MM.1S (cell line): ENCODE results near the gene RAC3.

Source experiments
- DNase-seq: peaks from one replicate; pipeline ENCODE4 v3.0.0-alpha.2; 2015
- H2AFZ ChIP-seq: fragments of 300-600 bp; sonication (generic); 2 replicates; pipeline ENCODE4 v1.6.0; 2016; ENCODE audit warnings: antibody characterized with exemption, low read length
- H3F3A ChIP-seq: fragments of 300-600 bp; sonication (generic); 2 replicates; pipeline ENCODE4 v1.6.1; 2016; ENCODE audit warnings: mild to moderate bottlenecking, antibody characterized with exemption, low read length, moderate library complexity, mixed read lengths; ENCODE audit not compliant: insufficient read depth
- H3K27ac ChIP-seq: fragments of 300-600 bp; sonication (generic); 2 replicates; pipeline ENCODE4 v1.5.1; 2016; ENCODE audit warnings: mild to moderate bottlenecking, low read length
- H3K27me3 ChIP-seq: fragments of 300-600 bp; sonication (generic); replicated peaks from 2 replicates; pipeline ENCODE4 v1.6.0; 2016; ENCODE audit warnings: low read length; ENCODE audit not compliant: insufficient read depth
- H3K36me3 ChIP-seq: fragments of 300-600 bp; sonication (generic); replicated peaks from 2 replicates; pipeline ENCODE4 v1.6.1; 2016; ENCODE audit warnings: mild to moderate bottlenecking, low read length, mixed read lengths; ENCODE audit not compliant: insufficient read depth
- H3K4me1 ChIP-seq: fragments of 300-600 bp; sonication (generic); 2 replicates; pipeline ENCODE4 v1.6.1; 2016; ENCODE audit warnings: low read length, mixed read lengths
- H3K4me2 ChIP-seq: fragments of 300-600 bp; sonication (generic); 2 replicates; pipeline ENCODE4 v1.6.0; 2016; ENCODE audit warnings: low read depth, low read length
- H3K4me3 ChIP-seq: fragments of 300-600 bp; sonication (generic); 2 replicates; pipeline ENCODE4 v1.5.1; 2016; ENCODE audit warnings: low read length, mixed read lengths
- H3K79me2 ChIP-seq: fragments of 300-600 bp; sonication (generic); 2 replicates; pipeline ENCODE4 v1.6.1; 2016; ENCODE audit warnings: mixed run types, low read length, mixed read lengths
- H3K9ac ChIP-seq: fragments of 300-600 bp; sonication (generic); 2 replicates; pipeline ENCODE4 v1.6.1; 2016; ENCODE audit warnings: low read length, mixed read lengths
- H3K9me2 ChIP-seq: fragments of 300-600 bp; sonication (generic); replicated peaks from 2 replicates; pipeline ENCODE4 v1.6.1; 2016; ENCODE audit warnings: mild to moderate bottlenecking, low read length, mixed read lengths; ENCODE audit not compliant: insufficient read depth
- H3K9me3 ChIP-seq: fragments of 300-600 bp; sonication (generic); replicated peaks from 2 replicates; pipeline ENCODE4 v1.6.1; 2016; ENCODE audit warnings: mild to moderate bottlenecking, low read length, mixed read lengths; ENCODE audit not compliant: insufficient read depth
- H4K20me1 ChIP-seq: fragments of 300-600 bp; sonication (generic); 2 replicates; pipeline ENCODE4 v1.6.1; 2016; ENCODE audit warnings: mild to moderate bottlenecking, low read length, moderate library complexity, mixed read lengths; ENCODE audit not compliant: insufficient read depth
- EZH2 ChIP-seq: fragments of 300-600 bp; sonication (generic); optimal IDR thresholded peaks from 2 replicates; pipeline ENCODE3; 2017; ENCODE audit warnings: low read depth, mild to moderate bottlenecking, antibody characterized with exemption, low read length, mixed read lengths
- EZH2phosphoT487 ChIP-seq: fragments of 300-600 bp; sonication (generic); IDR thresholded peaks from 2 replicates; pipeline ENCODE4 v1.6.1; 2018; ENCODE audit warnings: antibody characterized with exemption, low read length
- TF ChIP-seq, protein P1 (sequence below): fragments of 300-600 bp; sonication (generic); IDR thresholded peaks from 2 replicates; pipeline ENCODE4 v1.5.1; 2016; ENCODE audit warnings: antibody characterized with exemption, low read length, mixed read lengths

RAC3 gene

GRCh38 chr17:82031303-82031884 lies at the start of gene RAC3:
Gene RAC3 (plus strand): TSS chr17:82031678. CDS start chr17:82031762, 84 bp downstream.
- Histone ChIP-seq H2AFZ (peak within 1 kb of the TSS; percentile 53), H3K4me3 (peak within 1 kb of the TSS; percentile 71), H3K79me2 (peaks cover 5% of the 10 kb centered on the region), H4K20me1 (no peaks in the 10 kb centered on the region), H3K9ac (peak within 1 kb of the TSS; percentile 23; the same call in 1 of the 2 replicates), H3K9me2 (no peaks in the 10 kb centered on the region), H3K9me3 (no peaks in the 10 kb centered on the region), H3K27me3 (no peaks in the 10 kb centered on the region), H3K36me3 (no peaks in the 10 kb centered on the region), H3K4me1 (peaks cover 10% of the 10 kb centered on the region; the same call in 1 of the 2 replicates), H3F3A (peaks cover 12% of the 10 kb centered on the region; the same call in 1 of the 2 replicates), H3K4me2 (peak within 1 kb of the TSS; percentile 98), H3K27ac (peak within 1 kb of the TSS; percentile 25; the same call in 1 of the 2 replicates)
- DNase-seq = peak; percentile 38
- TF ChIP-seq EZH2phosphoT487 (no peak), EZH2 (no peak)
- TF ChIP-seq, protein P1, sequence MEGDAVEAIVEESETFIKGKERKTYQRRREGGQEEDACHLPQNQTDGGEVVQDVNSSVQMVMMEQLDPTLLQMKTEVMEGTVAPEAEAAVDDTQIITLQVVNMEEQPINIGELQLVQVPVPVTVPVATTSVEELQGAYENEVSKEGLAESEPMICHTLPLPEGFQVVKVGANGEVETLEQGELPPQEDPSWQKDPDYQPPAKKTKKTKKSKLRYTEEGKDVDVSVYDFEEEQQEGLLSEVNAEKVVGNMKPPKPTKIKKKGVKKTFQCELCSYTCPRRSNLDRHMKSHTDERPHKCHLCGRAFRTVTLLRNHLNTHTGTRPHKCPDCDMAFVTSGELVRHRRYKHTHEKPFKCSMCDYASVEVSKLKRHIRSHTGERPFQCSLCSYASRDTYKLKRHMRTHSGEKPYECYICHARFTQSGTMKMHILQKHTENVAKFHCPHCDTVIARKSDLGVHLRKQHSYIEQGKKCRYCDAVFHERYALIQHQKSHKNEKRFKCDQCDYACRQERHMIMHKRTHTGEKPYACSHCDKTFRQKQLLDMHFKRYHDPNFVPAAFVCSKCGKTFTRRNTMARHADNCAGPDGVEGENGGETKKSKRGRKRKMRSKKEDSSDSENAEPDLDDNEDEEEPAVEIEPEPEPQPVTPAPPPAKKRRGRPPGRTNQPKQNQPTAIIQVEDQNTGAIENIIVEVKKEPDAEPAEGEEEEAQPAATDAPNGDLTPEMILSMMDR = no peak

DNA sequence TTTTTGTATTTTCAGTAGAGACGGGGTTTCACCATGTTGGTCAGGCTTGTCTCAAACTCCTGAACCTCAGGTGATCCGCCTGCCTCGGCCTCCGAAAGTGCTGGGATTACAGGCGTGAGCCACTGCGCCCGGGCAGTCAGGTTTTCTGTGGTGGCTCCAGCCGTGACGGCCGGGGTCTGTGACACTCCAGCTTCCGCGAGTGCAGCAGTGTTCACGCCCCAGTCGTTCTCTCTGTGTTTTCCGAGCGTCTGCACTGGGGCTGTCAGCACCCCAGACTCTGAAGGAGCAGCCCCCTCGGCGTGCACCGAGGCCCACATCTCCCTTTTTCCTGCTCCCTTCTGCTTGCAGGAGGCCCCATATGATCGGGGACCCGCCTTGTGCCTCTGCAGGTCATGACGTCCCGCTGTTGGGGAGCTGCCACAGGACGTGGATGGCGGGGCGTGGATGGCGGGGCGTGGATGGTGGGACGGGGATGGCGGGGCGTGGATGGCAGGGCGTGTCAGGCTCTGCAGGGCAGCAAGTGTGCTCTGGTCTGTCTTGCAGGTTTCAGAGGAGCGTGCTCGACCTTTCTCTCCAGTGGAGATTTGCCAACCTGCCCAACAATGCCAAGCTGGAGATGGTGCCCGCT lies 48.4 kb upstream of the RAC3 start:
- no peak overlapping the region for H3K4me2 ChIP-seq

DNA sequence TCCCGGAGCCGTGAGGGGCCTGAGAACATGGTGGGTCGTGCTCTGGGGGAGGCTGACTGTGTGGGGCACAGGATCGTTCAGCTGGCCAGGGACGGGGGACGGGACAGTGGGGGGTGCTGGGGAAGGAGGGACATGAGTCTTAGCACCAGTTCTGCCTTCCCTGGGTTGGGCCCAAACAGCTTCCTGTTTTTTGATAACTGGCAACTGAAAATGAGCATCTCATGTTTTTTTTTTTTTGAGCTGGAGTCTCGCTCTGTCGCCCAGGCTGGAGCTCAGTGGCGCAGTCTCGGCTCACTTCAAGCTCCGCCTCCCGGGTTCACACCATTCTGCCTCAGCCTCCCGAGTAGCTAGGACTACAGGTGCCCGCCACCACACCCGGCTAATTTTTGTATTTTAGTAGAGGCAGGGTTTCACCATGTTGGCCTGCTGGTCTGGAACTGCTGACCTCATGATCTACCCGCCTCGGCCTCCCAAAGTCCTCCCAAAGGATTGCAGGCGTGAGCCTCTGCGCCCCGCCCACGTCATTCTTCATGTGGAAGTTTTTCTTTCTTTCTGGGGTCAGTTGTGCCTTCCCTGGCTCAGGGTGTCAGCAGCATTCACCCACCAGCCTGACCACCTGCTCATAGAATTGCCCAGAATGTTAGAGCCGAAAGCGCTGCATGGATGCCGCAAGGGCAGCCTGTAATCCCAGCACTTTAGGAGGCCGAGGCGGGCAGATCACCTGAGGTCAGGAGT lies 47.7 kb upstream of the RAC3 start:
- Histone ChIP-seq H4K20me1 (no peaks in the 10 kb centered on the region), H3K4me2 (no peak overlapping the region), H3K4me1 (peaks cover 8% of the 10 kb centered on the region)

More for the DNA sequence above, 48.4 kb upstream of the RAC3 start:
- Histone ChIP-seq H3K4me1 (peaks cover 8% of the 10 kb centered on the region), H3K9ac (no peak overlapping the region), H3K27ac (no peak overlapping the region), H3K9me3 (no peaks in the 10 kb centered on the region), H3K9me2 (no peaks in the 10 kb centered on the region), H3K4me3 (no peak overlapping the region), H2AFZ (no peak overlapping the region), H3K79me2 (peaks cover 9% of the 10 kb centered on the region; the same call in 1 of the 2 replicates), H3F3A (peaks cover 11% of the 10 kb centered on the region; the same call in 1 of the 2 replicates), H3K36me3 (no peaks in the 10 kb centered on the region), H4K20me1 (no peaks in the 10 kb centered on the region), H3K27me3 (no peaks in the 10 kb centered on the region)
- TF ChIP-seq, protein P1 = no peak
- TF ChIP-seq EZH2phosphoT487 = no peak
- TF ChIP-seq EZH2 = no peak
- no peak for DNase-seq

More for the DNA sequence above, 47.7 kb upstream of the RAC3 start:
- no peak for TF ChIP-seq EZH2
- TF ChIP-seq, protein P1 = no peak
- TF ChIP-seq EZH2phosphoT487 = no peak
- H3K27ac ChIP-seq = no peak overlapping the region
- H2AFZ ChIP-seq = no peak overlapping the region
- no peaks in the 10 kb centered on the region for H3K9me3 ChIP-seq
- H3K79me2 ChIP-seq = 0 out of 2 replicates have a peak, but pooled peaks cover 6% of the 10 kb centered on the region
- H3K4me3 ChIP-seq = no peak overlapping the region
- H3K36me3 ChIP-seq = no peaks in the 10 kb centered on the region
- H3K9ac ChIP-seq = no peak overlapping the region
- DNase-seq = no peak
- no peaks in the 10 kb centered on the region for H3K27me3 ChIP-seq
- peaks cover 11% of the 10 kb centered on the region; the same call in 1 of the 2 replicates for H3F3A ChIP-seq
- H3K9me2 ChIP-seq = no peaks in the 10 kb centered on the region
